Body of pancreas (tissue), 4 donors: ENCODE results near the gene ARFGAP2. TPM values are rescaled to one million over a fixed set of nuclear protein-coding genes. Genes with fewer than 3 reads are reported as not detected.
"Not testable (repeated sequence)": the region's sequence is repeated elsewhere in the genome, so short reads cannot be mapped to it uniquely, and the experiment has no call there.

Source experiments
- ATAC-seq: fragments of 150-250 bp; one replicate; pipeline ENCODE4 v1.9.1; 2016
- DNase-seq, 4 donors: peaks; one replicate each; pipeline ENCODE4 v3.0.0-alpha.2; 2019
- H3K27ac ChIP-seq, 4 donors: fragments of 200-600 bp; sonication (generic); 1 replicate in 3 of 4; 2 replicates in 1 of 4; pipeline versions ENCODE4 v1.5.1 to v1.6.1; 2016 to 2019; ENCODE audit warnings: mild to moderate bottlenecking in 1 of 4, mixed read lengths in 1 of 4, moderate library complexity in 1 of 4
- H3K27me3 ChIP-seq, 2 donors: fragments of 200-600 bp; sonication (generic); one replicate each; pipeline ENCODE4 v1.6.0; 2016; ENCODE audit warnings: mild to moderate bottlenecking in 1 of 2
- H3K36me3 ChIP-seq, 2 donors: fragments of 200-600 bp; sonication (generic); replicated peaks in 1 of 2; 2 replicates each; pipeline ENCODE4 v1.5.1; 2016; ENCODE audit warnings: low read depth in 2 of 2; ENCODE audit not compliant: insufficient read depth in 1 of 2
- H3K4me1 ChIP-seq: fragments of 200-600 bp; sonication (generic); one replicate; pipeline ENCODE4 v1.6.0; 2016
- H3K4me3 ChIP-seq, 2 donors: fragments of 200-600 bp; sonication (generic); 1 replicate in 1 of 2; 2 replicates in 1 of 2; pipeline ENCODE4 v1.5.1; 2016 to 2019
- H3K9me3 ChIP-seq, 3 donors: fragments of 200-600 bp; sonication (generic); 1 replicate in 2 of 3; 2 replicates in 1 of 3; pipeline ENCODE4 v1.5.1; 2016
- CTCF ChIP-seq, 7 experiments: fragments of 450-650 bp in 4 of 7; fragments of 200-600 bp in 3 of 7; sonication (generic) in 3 of 7; IDR thresholded peaks; one replicate each; pipeline ENCODE4 v1.5.1; 2016 to 2019; ENCODE audit warnings: antibody characterized with exemption in 7 of 7
- POLR2A ChIP-seq, 3 donors: fragments of 450-650 bp; IDR thresholded peaks; one replicate each; pipeline ENCODE4 v1.6.1; 2016; ENCODE audit warnings: antibody characterized with exemption in 3 of 3, mild to moderate bottlenecking in 2 of 3
- WGBS, 2 donors: methylation state at CpG; one replicate each; pipeline ENCODE4 v1.1.5; 2017; 5-methylcytosine and 5-hydroxymethylcytosine counted together
- intact Hi-C: fragments of 100-400 bp; cut with DNase I; formaldehyde crosslinking; loops from one replicate; pipeline ENCODE4 v1.15.1; 2023
- total RNA-seq, 2 donors: library from RNA; depleted of rRNA; stranded (reverse); fragments of >200 nt; gene quantifications; one replicate each; pipeline ENCODE4 v1.1.0, GENCODE V29; 2016

Gene ARFGAP2
- total RNA-seq, 2 donors from 2014 or later, result 143 to 212 TPM

- WGBS, 2 donors, result 82 to 84% methylated on average over 4 of the region's 4 CpGs
- Histone ChIP-seq H3K36me3 (no peaks in the 10 kb centered on the region), H3K27me3 (no peaks in the 10 kb centered on the region), H3K4me1 (no peaks in the 10 kb centered on the region), H3K9me3 (no peaks in the 10 kb centered on the region), H3K4me3 (no peak overlapping the region), H3K27ac (no peak overlapping the region)
- DNase-seq (no peak), ATAC-seq (no peak)
- intact Hi-C loops, result no loop called here
- no peak for TF ChIP-seq POLR2A (IDR thresholded peaks at IDR 0.05)
- no peak for TF ChIP-seq CTCF (IDR thresholded peaks at IDR 0.05)
Observed at GRCh38 chr11:47201015-47201414, 24.3 kb upstream of the ARFGAP2 start.

- intact Hi-C loops, H3K27ac ChIP-seq, H3K9me3 ChIP-seq, DNase-seq, H3K4me1 ChIP-seq, H3K4me3 ChIP-seq, ATAC-seq, H3K27me3 ChIP-seq, H3K36me3 ChIP-seq: not testable (repeated sequence)
- 90% methylated on average over 6 to 9 of the region's 9 CpGs for WGBS, 2 donors
Observed at GRCh38 chr11:47198161-47198560, 21.5 kb upstream of the ARFGAP2 start.

GRCh38 chr11:47192111-47192510 lies 15.4 kb upstream of the ARFGAP2 start:
- WGBS, 2 donors, result 77 to 80% methylated on average over 4 of the region's 4 CpGs
- intact Hi-C loops, result no loop called here
- Histone ChIP-seq H3K4me1 (peaks cover 18% of the 10 kb centered on the region), H3K36me3 (no peaks in the 10 kb centered on the region), H3K4me3 (no peak overlapping the region), H3K27ac (no peak overlapping the region), H3K27me3 (no peaks in the 10 kb centered on the region), H3K9me3 (no peaks in the 10 kb centered on the region)
- no peak for TF ChIP-seq CTCF (IDR thresholded peaks at IDR 0.05)
- TF ChIP-seq POLR2A (IDR thresholded peaks at IDR 0.05), result no peak
- DNase-seq (no peak), ATAC-seq (no peak)

- H3K36me3 ChIP-seq, H3K27ac ChIP-seq, intact Hi-C loops, H3K4me3 ChIP-seq, DNase-seq, H3K27me3 ChIP-seq, ATAC-seq, H3K9me3 ChIP-seq: not testable (repeated sequence)
- H3K4me1 ChIP-seq, result peaks cover 26% of the 10 kb centered on the region
- WGBS, 2 donors, result 85 to 86% methylated on average over 10 of the region's 10 CpGs
Observed at GRCh38 chr11:47191137-47191536, 14.5 kb upstream of the ARFGAP2 start.

GRCh38 chr11:47189100-47189834 lies 12.6 kb upstream of the ARFGAP2 start:
- DNase-seq (peak in 2 of 4 donors; percentile 51 to 54), ATAC-seq (peak; percentile 9)
- H3K27ac ChIP-seq, result peak overlapping the region; percentile 7 to 67 (median 44)
- no peaks in the 10 kb centered on the region for H3K9me3 ChIP-seq
- H3K36me3 ChIP-seq, result no peaks in the 10 kb centered on the region
- no peak overlapping the region for H3K4me3 ChIP-seq
- no peak for TF ChIP-seq CTCF (IDR thresholded peaks at IDR 0.05)
- no peak for TF ChIP-seq POLR2A (IDR thresholded peaks at IDR 0.05)
- WGBS, 2 donors, result 46 to 50% methylated on average over 11 of the region's 11 CpGs
- intact Hi-C loops, result no loop called here
- no peaks in the 10 kb centered on the region for H3K27me3 ChIP-seq
- peaks cover 42% of the 10 kb centered on the region for H3K4me1 ChIP-seq

- peak overlapping the region; percentile 85 to 92 (median 90) for H3K27ac ChIP-seq
- intact Hi-C loops, result no loop called here
Observed at GRCh38 chr11:47188259-47188658, 11.6 kb upstream of the ARFGAP2 start.

More at GRCh38 chr11:47188259-47188658, 11.6 kb upstream of the ARFGAP2 start:
- 89 to 100% methylated on average over 1 of the region's 1 CpG for WGBS, 2 donors
- ATAC-seq, result no peak
- Histone ChIP-seq H3K9me3 (no peaks in the 10 kb centered on the region), H3K4me1 (peaks cover 47% of the 10 kb centered on the region), H3K4me3 (no peak overlapping the region), H3K36me3 (no peaks in the 10 kb centered on the region), H3K27me3 (no peaks in the 10 kb centered on the region)
- no peak for DNase-seq
- TF ChIP-seq POLR2A (IDR thresholded peaks at IDR 0.05), result no peak
- no peak for TF ChIP-seq CTCF (IDR thresholded peaks at IDR 0.05)
